ENCODE results near the gene GPR63. TPM values are rescaled to one million over a fixed set of nuclear protein-coding genes. Genes with fewer than 3 reads are reported as not detected.

Gene GPR63
- total and polyA plus RNA-seq, 2 donors (not counting 3 experiments of a cell fraction or from before 2014, with no cell fraction given): 0.06 to 0.13 TPM

GRCh38 chr6:96784650-96785049 lies 52.6 kb downstream of the GPR63 start:
- TF ChIP-seq MYC (IDR thresholded peaks at IDR 0.05; ENCODE audit: low read depth, low read length): no peak
- TF ChIP-seq POLR2AphosphoS5 (IDR thresholded peaks at IDR 0.05; ENCODE audit: insufficient read depth, low read depth, low read length): no peak
- no peak for TF ChIP-seq FOS (IDR thresholded peaks at IDR 0.05; ENCODE audit: borderline replicate concordance, insufficient read depth, low read length)
- no peak for TF ChIP-seq JUN (IDR thresholded peaks at IDR 0.05; ENCODE audit: borderline replicate concordance, insufficient read depth, insufficient read length, low read depth)
- TF ChIP-seq EZH2 (IDR thresholded peaks at IDR 0.05; ENCODE audit: borderline replicate concordance, low read depth, low read length, severe bottlenecking): no peak
- no peaks in the 10 kb centered on the region for H3K4me1 ChIP-seq (ENCODE audit: control insufficient read depth, extremely low read depth, insufficient read depth, low read length)
- CTCF ChIA-PET: no interaction called here
- no TSS peak for BruUV-seq (replicated peaks)
- H3K4me3 ChIP-seq (replicated peaks in 1 of 3; ENCODE audit: insufficient read depth in 1 of 3, low read depth in 1 of 3, low read length in 3 of 3): no peak overlapping the region
- H3K36me3 ChIP-seq (ENCODE audit: control insufficient read depth in 2 of 2, extremely low read depth in 1 of 2, insufficient read depth in 2 of 2, low read length in 2 of 2): no peaks in the 10 kb centered on the region
- H3K9ac ChIP-seq (replicated peaks; ENCODE audit: extremely low read depth, insufficient read depth, low read length): no peak overlapping the region
- dilution Hi-C loops (cut with MboI; ENCODE audit: extremely low pct_ligation_motif_present, low sequenced_read_pairs): no loop called here
- H3K9me3 ChIP-seq (replicated peaks; ENCODE audit: control insufficient read depth, insufficient read depth, low read length): no peaks in the 10 kb centered on the region
- FAIRE-seq (no peak), DNase-seq (ENCODE audit: low read depth, low spot score) (no peak)
- intact Hi-C loops (cut with micrococcal nuclease): no loop called here
- no peak overlapping the region for H2AFZ ChIP-seq (ENCODE audit: low read depth, low read length)
- no peaks in the 10 kb centered on the region for H4K20me1 ChIP-seq (replicated peaks; ENCODE audit: control insufficient read depth, extremely low read depth, insufficient read depth, low read length)
- POLR2A ChIA-PET: no interaction called here
- no peak overlapping the region for H3K27ac ChIP-seq (ENCODE audit: insufficient read depth, low read depth, low read length)
- no peak overlapping the region for H3K4me2 ChIP-seq (ENCODE audit: insufficient read depth, low read length)
- no peaks in the 10 kb centered on the region for H3K79me2 ChIP-seq (ENCODE audit: control insufficient read depth, insufficient read depth, low read length)
- no peaks in the 10 kb centered on the region for H3K27me3 ChIP-seq (ENCODE audit: control insufficient read depth in 2 of 2, insufficient read depth in 2 of 2, low read length in 2 of 2)
- H3K9me1 ChIP-seq (replicated peaks; ENCODE audit: control insufficient read depth, extremely low read depth, insufficient read depth, low read length): no peaks in the 10 kb centered on the region

GRCh38 chr6:96783307-96783706 lies 54.0 kb downstream of the GPR63 start:
- H3K9ac ChIP-seq (replicated peaks; ENCODE audit: extremely low read depth, insufficient read depth, low read length): no peak overlapping the region
- TF ChIP-seq JUN (IDR thresholded peaks at IDR 0.05; ENCODE audit: borderline replicate concordance, insufficient read depth, insufficient read length, low read depth): no peak
- TF ChIP-seq EZH2 (IDR thresholded peaks at IDR 0.05; ENCODE audit: borderline replicate concordance, low read depth, low read length, severe bottlenecking): no peak
- TF ChIP-seq CTCF (IDR thresholded peaks at IDR 0.05; ENCODE audit: extremely low read depth in 1 of 2, insufficient read depth in 1 of 2, low read depth in 1 of 2, low read length in 2 of 2): no peak
- no peak for TF ChIP-seq POLR2AphosphoS5 (IDR thresholded peaks at IDR 0.05; ENCODE audit: insufficient read depth, low read depth, low read length)
- no peak for TF ChIP-seq GATA2 (IDR thresholded peaks at IDR 0.05; ENCODE audit: insufficient read depth, insufficient read length, low read depth, low read length)
- TF ChIP-seq FOS (IDR thresholded peaks at IDR 0.05; ENCODE audit: borderline replicate concordance, insufficient read depth, low read length): no peak
- no peak for TF ChIP-seq MAX (IDR thresholded peaks at IDR 0.05; ENCODE audit: insufficient read depth, insufficient read length)
- no peak for TF ChIP-seq MYC (IDR thresholded peaks at IDR 0.05; ENCODE audit: low read depth, low read length)
- TF ChIP-seq POLR2A (IDR thresholded peaks at IDR 0.05; ENCODE audit: low read depth, low read length): no peak
- H3K9me3 ChIP-seq (replicated peaks; ENCODE audit: control insufficient read depth, insufficient read depth, low read length): no peaks in the 10 kb centered on the region
- H3K4me2 ChIP-seq (ENCODE audit: insufficient read depth, low read length): no peak overlapping the region
- ChIA-PET POLR2A (no interaction called here), CTCF (no interaction called here)
- no peak for DNase-seq (ENCODE audit: low read depth, low spot score)
- no TSS peak for BruUV-seq (replicated peaks)
- H3K9me1 ChIP-seq (replicated peaks; ENCODE audit: control insufficient read depth, extremely low read depth, insufficient read depth, low read length): no peaks in the 10 kb centered on the region
- H3K27ac ChIP-seq (ENCODE audit: insufficient read depth, low read depth, low read length): no peak overlapping the region
- intact Hi-C loops (cut with micrococcal nuclease) (no loop called here), dilution Hi-C loops (cut with MboI; ENCODE audit: extremely low pct_ligation_motif_present, low sequenced_read_pairs) (no loop called here)
- H3K79me2 ChIP-seq (ENCODE audit: control insufficient read depth, insufficient read depth, low read length): no peaks in the 10 kb centered on the region
- H2AFZ ChIP-seq (ENCODE audit: low read depth, low read length): no peak overlapping the region
- no peaks in the 10 kb centered on the region for H3K4me1 ChIP-seq (ENCODE audit: control insufficient read depth, extremely low read depth, insufficient read depth, low read length)
- no peak for FAIRE-seq
- H3K4me3 ChIP-seq (replicated peaks in 1 of 3; ENCODE audit: insufficient read depth in 1 of 3, low read depth in 1 of 3, low read length in 3 of 3): no peak overlapping the region
- H4K20me1 ChIP-seq (replicated peaks; ENCODE audit: control insufficient read depth, extremely low read depth, insufficient read depth, low read length): no peaks in the 10 kb centered on the region
- H3K36me3 ChIP-seq (ENCODE audit: control insufficient read depth in 2 of 2, extremely low read depth in 1 of 2, insufficient read depth in 2 of 2, low read length in 2 of 2): no peaks in the 10 kb centered on the region
- no peaks in the 10 kb centered on the region for H3K27me3 ChIP-seq (ENCODE audit: control insufficient read depth in 2 of 2, insufficient read depth in 2 of 2, low read length in 2 of 2)
